ENCODE measurements around the gene CLPX.

GRCh38 chr15:65102912-65103311 lies 82.2 kb downstream of the CLPX start:
- TF ChIP-seq ZFP30 (CRISPR knock-in tag; IDR thresholded peaks at IDR 0.05) = no peak
- TF ChIP-seq CSDC2 (CRISPR knock-in tag; IDR thresholded peaks at IDR 0.05) = no peak
- TF ChIP-seq CSRNP3 (CRISPR knock-in tag; IDR thresholded peaks at IDR 0.05) = no peak
- no peak for TF ChIP-seq CREB5 (CRISPR knock-in tag; IDR thresholded peaks at IDR 0.05; ENCODE audit: low read depth)
- TF ChIP-seq BACH2 (CRISPR knock-in tag; IDR thresholded peaks at IDR 0.05; ENCODE audit: borderline replicate concordance) = no peak
- TF ChIP-seq PATZ1 (CRISPR knock-in tag; IDR thresholded peaks at IDR 0.05; ENCODE audit: borderline replicate concordance) = no peak
- no peak for TF ChIP-seq ZNF565 (CRISPR knock-in tag; conservative IDR thresholded peaks at IDR 0.05; ENCODE audit: low read depth)
- TF ChIP-seq RARB (CRISPR knock-in tag; IDR thresholded peaks at IDR 0.05) = no peak
- no peak for TF ChIP-seq ZNF70 (CRISPR knock-in tag; IDR thresholded peaks at IDR 0.05)

Measured in SK-N-SH treated with all-trans-retinoic acid at 6 μM for 48 hours (cell line).